Ishikawa (cell line): ENCODE results near the gene GNB5.
A peak's percentile ranks its signal among the peaks of the same experiment; 100 is the strongest.

Experiments used
- CEBPB ChIP-seq: IDR thresholded peaks from 2 replicates; pipeline ENCODE4 v1.6.1; 2012
- CREB1 ChIP-seq: IDR thresholded peaks from 2 replicates; pipeline ENCODE4 v1.6.1; 2012; ENCODE audit warnings: low read depth
- EGR1 ChIP-seq: IDR thresholded peaks from 2 replicates; pipeline ENCODE4 v1.6.1; 2012
- EP300 ChIP-seq: IDR thresholded peaks from 2 replicates; pipeline ENCODE4 v1.6.1; 2012; ENCODE audit warnings: borderline replicate concordance
- FOXM1 ChIP-seq: IDR thresholded peaks from 2 replicates; pipeline ENCODE4 v1.6.1; 2012; ENCODE audit warnings: low read depth, borderline replicate concordance
- MAX ChIP-seq: IDR thresholded peaks from 2 replicates; pipeline ENCODE4 v1.6.1; 2012
- NFIC ChIP-seq: IDR thresholded peaks from 2 replicates; pipeline ENCODE4 v1.6.1; 2012
- RAD21 ChIP-seq: IDR thresholded peaks from 2 replicates; pipeline ENCODE4 v1.6.1; 2012; ENCODE audit warnings: low read depth
- REST ChIP-seq: IDR thresholded peaks from 2 replicates; pipeline ENCODE4 v1.6.1; 2012; ENCODE audit warnings: low read depth, mild to moderate bottlenecking
- TAF1 ChIP-seq: IDR thresholded peaks from 2 replicates; pipeline ENCODE4 v1.6.1; 2012; ENCODE audit warnings: low read depth, mild to moderate bottlenecking
- TCF12 ChIP-seq: IDR thresholded peaks from 2 replicates; pipeline ENCODE4 v1.6.1; 2012; ENCODE audit warnings: low read depth
- TEAD4 ChIP-seq: IDR thresholded peaks from 2 replicates; pipeline ENCODE4 v1.6.1; 2012
- USF1 ChIP-seq: IDR thresholded peaks from 2 replicates; pipeline ENCODE4 v1.6.1; 2012
- YY1 ChIP-seq: IDR thresholded peaks from 2 replicates; pipeline ENCODE4 v1.6.1; 2012; ENCODE audit warnings: low read depth
- ZBTB7A ChIP-seq: IDR thresholded peaks from 2 replicates; pipeline ENCODE4 v1.6.1; 2012; ENCODE audit warnings: low read depth

Gene GNB5

GRCh38 chr15:52101542-52102323, 89.5 kb downstream of the GNB5 start:
- TF ChIP-seq TEAD4 (no peak), REST (no peak), USF1 (no peak), TAF1 (no peak)

- peak; percentile 71 for TF ChIP-seq NFIC
- TF ChIP-seq CEBPB: no peak
Observed at GRCh38 chr15:52100807-52101442, 90.3 kb downstream of the GNB5 start.

GRCh38 chr15:52099651-52100272, 91.4 kb downstream of the GNB5 start:
- TF ChIP-seq USF1 (no peak), YY1 (no peak), ZBTB7A (no peak), TEAD4 (no peak), EGR1 (no peak), FOXM1 (no peak), MAX (no peak), RAD21 (no peak), EP300 (no peak), CREB1 (no peak), CEBPB (no peak), NFIC (no peak), REST (no peak), TCF12 (no peak), TAF1 (no peak)

GRCh38 chr15:52098323-52098722, 92.9 kb downstream of the GNB5 start:
- peak; percentile 90 for TF ChIP-seq CEBPB
- TF ChIP-seq ZBTB7A: no peak

- TF ChIP-seq MAX: no peak
- 0 out of 2 replicates have a peak, but pooled peaks have one; percentile 31 for TF ChIP-seq NFIC
- TF ChIP-seq CEBPB: no peak
Observed at GRCh38 chr15:52097180-52097579, 94.0 kb downstream of the GNB5 start.

GRCh38 chr15:52095597-52096262, 95.5 kb downstream of the GNB5 start:
- TF ChIP-seq FOXM1: no peak
- no peak for TF ChIP-seq CREB1
- TF ChIP-seq EP300: no peak
- no peak for TF ChIP-seq TAF1
- no peak for TF ChIP-seq REST
- no peak for TF ChIP-seq NFIC
- no peak for TF ChIP-seq ZBTB7A
- no peak for TF ChIP-seq USF1
- no peak for TF ChIP-seq RAD21
- TF ChIP-seq CEBPB: no peak
- TF ChIP-seq YY1: no peak
- no peak for TF ChIP-seq MAX
- no peak for TF ChIP-seq TEAD4
